Neuronal stem cell (in vitro differentiated cells): ENCODE data around the gene WDR35.
"Not testable (repeated sequence)": the region's sequence is repeated elsewhere in the genome, so short reads cannot be mapped to it uniquely, and the experiment has no call there.

Source experiments
- DNase-seq: peaks from one replicate; pipeline ENCODE4 v3.0.0-alpha.2; 2013; ENCODE audit warnings: low spot score
- H2AFZ ChIP-seq: one replicate; pipeline ENCODE4 v1.6.1; 2013; ENCODE audit warnings: mild to moderate bottlenecking, low read length, inconsistent platforms
- H2AK5ac ChIP-seq: 2 replicates; pipeline ENCODE4 v1.6.1; 2013; ENCODE audit warnings: low read depth, mild to moderate bottlenecking, inconsistent platforms, low read length, moderate library complexity, mixed read lengths
- H2BK120ac ChIP-seq: 2 replicates; pipeline ENCODE4 v1.6.1; 2013; ENCODE audit warnings: low read depth, mild to moderate bottlenecking, inconsistent platforms, low read length, moderate library complexity, mixed read lengths
- H2BK12ac ChIP-seq: one replicate; pipeline ENCODE4 v1.6.1; 2013; ENCODE audit warnings: low read length, inconsistent platforms
- H2BK15ac ChIP-seq: 2 replicates; pipeline ENCODE4 v1.6.1; 2013; ENCODE audit warnings: mild to moderate bottlenecking, low read length, inconsistent platforms, mixed read lengths
- H2BK5ac ChIP-seq: one replicate; pipeline ENCODE4 v1.6.1; 2013; ENCODE audit warnings: inconsistent platforms, mild to moderate bottlenecking, low read length, moderate library complexity
- H3K14ac ChIP-seq: one replicate; pipeline ENCODE4 v1.6.1; 2013; ENCODE audit warnings: low read length, inconsistent platforms
- H3K18ac ChIP-seq: 2 replicates; pipeline ENCODE4 v1.6.1; 2013; ENCODE audit warnings: low read length, inconsistent platforms
- H3K23ac ChIP-seq: 2 replicates; pipeline ENCODE4 v1.6.1; 2013; ENCODE audit warnings: low read depth, mild to moderate bottlenecking, mixed read lengths, low read length, inconsistent platforms; ENCODE audit not compliant: poor library complexity
- H3K27ac ChIP-seq: replicated peaks from 3 replicates; pipeline ENCODE4 v1.5.1; 2013; ENCODE audit warnings: low read length, inconsistent platforms
- H3K27me3 ChIP-seq, 3 experiments: 2 replicates each; pipeline ENCODE4 v1.6.1; 2013; ENCODE audit warnings: low read length in 3 of 3, mild to moderate bottlenecking in 2 of 3, inconsistent platforms in 1 of 3, low read depth in 1 of 3, mixed read lengths in 1 of 3, moderate library complexity in 1 of 3; ENCODE audit not compliant: control insufficient read depth in 3 of 3, insufficient read depth in 3 of 3
- H3K36me3 ChIP-seq, 2 donors: replicated peaks in 1 of 2; 2 replicates each; pipeline ENCODE4 v1.6.1; 2013; ENCODE audit warnings: low read length in 2 of 2; ENCODE audit not compliant: control insufficient read depth in 2 of 2, insufficient read depth in 2 of 2
- H3K4ac ChIP-seq: 2 replicates; pipeline ENCODE4 v1.6.1; 2013; ENCODE audit warnings: inconsistent platforms, mild to moderate bottlenecking, low read length, moderate library complexity
- H3K4me1 ChIP-seq, 2 donors: 1 replicate in 1 of 2; 2 replicates in 1 of 2; pipeline ENCODE4 v1.6.1; 2013; ENCODE audit warnings: low read length in 2 of 2, low read depth in 1 of 2; ENCODE audit not compliant: control insufficient read depth in 2 of 2, insufficient read depth in 1 of 2
- H3K4me2 ChIP-seq: one replicate; pipeline ENCODE4 v1.6.1; 2013; ENCODE audit warnings: mild to moderate bottlenecking, low read length, inconsistent platforms; ENCODE audit not compliant: insufficient read depth, poor library complexity, severe bottlenecking
- H3K4me3 ChIP-seq, 2 donors: 2 replicates each; pipeline ENCODE4 v1.5.1; 2013; ENCODE audit warnings: low read length in 2 of 2, mild to moderate bottlenecking in 2 of 2, inconsistent platforms in 1 of 2, moderate library complexity in 1 of 2
- H3K79me1 ChIP-seq: one replicate; pipeline ENCODE4 v1.6.1; 2013; ENCODE audit warnings: low read depth, mild to moderate bottlenecking, inconsistent platforms, low read length, moderate library complexity
- H3K9ac ChIP-seq: one replicate; pipeline ENCODE4 v1.6.1; 2013; ENCODE audit warnings: mild to moderate bottlenecking, low read depth, low read length, inconsistent platforms; ENCODE audit not compliant: poor library complexity
- H3K9me3 ChIP-seq, 2 donors: replicated peaks in 1 of 2; 2 replicates each; pipeline versions ENCODE3 to v1.6.1; 2013; ENCODE audit warnings: low read length in 2 of 2, mild to moderate bottlenecking in 2 of 2, inconsistent platforms in 1 of 2, low read depth in 1 of 2, mixed read lengths in 1 of 2, moderate library complexity in 1 of 2; ENCODE audit not compliant: control insufficient read depth in 2 of 2, insufficient read depth in 1 of 2
- H4K8ac ChIP-seq: one replicate; pipeline ENCODE4 v1.6.1; 2013; ENCODE audit warnings: low read depth, mild to moderate bottlenecking, inconsistent platforms, low read length, moderate library complexity
- H4K91ac ChIP-seq: one replicate; pipeline ENCODE4 v1.6.1; 2013; ENCODE audit warnings: low read length, low read depth, mild to moderate bottlenecking, inconsistent platforms; ENCODE audit not compliant: poor library complexity
- WGBS, 2 donors: extraction: QIAGEN DNeasy Blood & Tissue Kit; methylation state at CpG; one replicate each; pipeline ENCODE4 v1.1.7; 2013; ENCODE audit warnings: missing lambda C conversion rate in 2 of 2, mixed read lengths in 1 of 2; ENCODE audit not compliant: insufficient read length in 2 of 2, insufficient replicate concordance in 1 of 2; ENCODE audit errors: extremely low coverage in 2 of 2; 5-methylcytosine and 5-hydroxymethylcytosine counted together

Gene WDR35

DNA sequence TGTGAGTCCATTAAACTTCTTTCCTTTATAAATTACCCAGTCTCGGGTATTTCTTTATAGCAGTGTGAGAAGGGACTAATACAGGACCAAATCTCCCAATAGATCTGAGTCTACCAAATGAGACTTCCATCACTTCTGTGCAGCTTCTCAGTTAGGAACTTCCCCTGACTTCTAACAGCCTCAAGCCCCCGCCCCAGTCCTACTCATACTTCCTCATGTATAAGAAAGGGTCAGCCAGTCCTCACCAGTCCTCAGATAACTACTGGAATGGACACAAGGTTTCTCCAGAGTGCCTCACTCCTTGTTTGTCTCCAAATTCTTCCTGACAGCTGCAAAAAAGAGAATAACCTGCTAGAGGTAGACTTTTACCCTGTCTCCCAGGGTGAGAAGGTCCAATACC, 107.6 kb downstream of the WDR35 start:
- no peak overlapping the region for H2AFZ ChIP-seq
- no peak overlapping the region for H3K9ac ChIP-seq
- no peak overlapping the region for H2BK5ac ChIP-seq
- no peaks in the 10 kb centered on the region for H3K27me3 ChIP-seq
- H3K4me2 ChIP-seq: no peak overlapping the region
- H3K27ac ChIP-seq: no peak overlapping the region
- H3K4ac ChIP-seq: no peak overlapping the region
- H3K4me3 ChIP-seq: no peak overlapping the region
- H2AK5ac ChIP-seq: no peak overlapping the region
- no peak overlapping the region for H3K23ac ChIP-seq
- H4K91ac ChIP-seq: no peak overlapping the region
- no peaks in the 10 kb centered on the region for H3K9me3 ChIP-seq
- H3K79me1 ChIP-seq: no peaks in the 10 kb centered on the region
- no peak overlapping the region for H3K18ac ChIP-seq
- H3K14ac ChIP-seq: no peak overlapping the region
- H3K4me1 ChIP-seq: no peaks in the 10 kb centered on the region
- no peak overlapping the region for H2BK120ac ChIP-seq
- H3K36me3 ChIP-seq: no peaks in the 10 kb centered on the region
- no CpG with 5 or more reads among the region's 2 CpGs for WGBS, 2 donors
- no peak overlapping the region for H2BK15ac ChIP-seq
- no peak overlapping the region for H2BK12ac ChIP-seq
- no peak overlapping the region for H4K8ac ChIP-seq
- DNase-seq: no peak

DNA sequence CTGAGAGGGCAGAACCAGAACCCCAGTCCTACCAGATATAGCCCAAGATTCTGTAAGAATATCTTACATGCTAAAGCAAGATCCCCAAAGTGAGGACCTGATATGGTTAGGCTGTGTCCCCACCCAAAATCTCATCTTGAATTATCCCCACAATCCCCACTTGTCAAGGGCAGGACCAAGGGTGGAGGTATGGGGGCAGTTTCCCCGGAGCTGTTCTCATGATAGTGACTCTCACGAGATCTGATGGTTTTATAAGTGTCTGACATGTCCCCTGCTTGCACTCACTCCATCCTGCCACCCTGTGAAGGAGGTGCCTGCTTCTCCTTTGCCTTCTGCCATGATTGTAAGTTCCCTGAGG, 108.0 kb downstream of the WDR35 start:
- Histone ChIP-seq H3K4me1 (no peaks in the 10 kb centered on the region), H3K23ac (no peak overlapping the region), H2AFZ (no peak overlapping the region), H3K36me3 (no peaks in the 10 kb centered on the region), H4K8ac (no peak overlapping the region), H3K9me3 (no peaks in the 10 kb centered on the region), H2BK12ac (no peak overlapping the region), H2BK5ac (no peak overlapping the region), H3K18ac (no peak overlapping the region), H3K27ac (no peak overlapping the region), H3K14ac (no peak overlapping the region), H2AK5ac (no peak overlapping the region), H3K4ac (no peak overlapping the region), H3K4me2 (no peak overlapping the region), H2BK120ac (no peak overlapping the region), H3K79me1 (no peaks in the 10 kb centered on the region), H3K27me3 (no peaks in the 10 kb centered on the region), H2BK15ac (no peak overlapping the region), H4K91ac (no peak overlapping the region), H3K4me3 (no peak overlapping the region), H3K9ac (no peak overlapping the region)
- DNase-seq: no peak
- no CpG with 5 or more reads among the region's 2 CpGs for WGBS, 2 donors

DNA sequence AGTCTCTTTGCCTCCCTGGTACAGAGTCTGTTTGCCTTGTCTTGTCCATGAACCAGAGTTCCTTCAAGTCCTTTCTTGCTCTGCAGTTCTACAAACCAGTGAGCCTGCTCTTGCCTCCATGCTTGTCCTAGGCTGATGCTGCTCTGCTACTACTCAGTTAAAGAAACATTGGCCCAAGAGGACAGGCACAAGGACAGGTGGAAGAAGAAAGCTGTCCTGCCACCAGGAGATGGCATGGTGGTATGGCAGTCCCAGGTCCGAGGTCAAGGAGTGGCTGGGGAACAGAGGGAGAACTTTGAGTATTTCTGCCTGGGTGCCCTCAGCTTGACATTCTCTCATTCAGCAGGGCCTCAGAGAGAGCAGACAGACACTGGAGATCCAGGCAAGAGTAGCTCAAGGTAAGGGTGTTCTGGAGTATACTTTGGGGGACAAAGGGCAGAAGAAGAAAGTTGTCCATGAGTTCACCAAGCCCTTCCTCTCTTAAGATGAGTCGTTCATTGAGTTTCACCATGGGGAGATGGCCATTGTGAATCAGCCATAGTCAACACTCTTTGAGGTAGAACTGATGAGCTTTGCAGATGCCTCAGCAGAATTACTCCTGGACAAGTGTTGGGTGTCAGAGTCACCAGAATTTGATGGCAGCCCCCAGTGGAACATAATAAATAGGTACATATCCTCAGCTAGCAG, 108.5 kb downstream of the WDR35 start:
- Histone ChIP-seq H3K79me1 (no peaks in the 10 kb centered on the region), H2BK5ac (no peak overlapping the region), H2AFZ (no peak overlapping the region), H2BK120ac (no peak overlapping the region), H4K8ac (no peak overlapping the region), H3K23ac (no peak overlapping the region), H3K4me3 (no peak overlapping the region), H3K9me3 (no peaks in the 10 kb centered on the region), H2BK12ac (no peak overlapping the region), H3K14ac (no peak overlapping the region), H3K18ac (no peak overlapping the region), H4K91ac (no peak overlapping the region), H3K4me1 (no peaks in the 10 kb centered on the region), H3K4me2 (no peak overlapping the region), H3K9ac (no peak overlapping the region), H3K27me3 (no peaks in the 10 kb centered on the region), H2AK5ac (no peak overlapping the region), H2BK15ac (no peak overlapping the region), H3K36me3 (no peaks in the 10 kb centered on the region), H3K27ac (no peak overlapping the region), H3K4ac (no peak overlapping the region)
- no CpG with 5 or more reads among the region's 2 CpGs for WGBS, 2 donors
- DNase-seq: no peak

DNA sequence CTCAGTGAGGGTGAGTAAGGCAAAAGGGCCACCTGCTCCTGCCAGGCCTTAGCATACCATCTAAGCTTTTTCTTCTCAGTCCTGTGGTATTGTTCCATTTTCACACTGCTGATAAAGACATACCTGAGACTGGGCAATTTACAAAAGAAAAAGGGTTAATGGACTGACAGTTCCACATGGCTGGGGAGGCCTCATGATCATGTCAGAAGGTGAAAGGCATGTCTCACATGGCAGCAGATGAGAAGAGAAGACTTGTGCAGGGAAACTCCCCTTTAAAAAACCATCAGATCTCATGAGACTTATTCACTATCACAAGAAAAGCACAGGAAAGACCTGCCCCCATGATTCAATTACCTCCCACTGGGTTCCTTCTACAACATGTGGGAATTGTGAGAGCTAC, 109.7 kb downstream of the WDR35 start:
- H3K27me3 ChIP-seq, H3K27ac ChIP-seq, H2BK12ac ChIP-seq, H3K36me3 ChIP-seq, H3K18ac ChIP-seq, H2AFZ ChIP-seq, H3K14ac ChIP-seq, H3K4me2 ChIP-seq, H3K4me1 ChIP-seq, H4K91ac ChIP-seq, DNase-seq, H3K4me3 ChIP-seq, H2AK5ac ChIP-seq, H2BK5ac ChIP-seq, H3K23ac ChIP-seq, H2BK15ac ChIP-seq, H3K4ac ChIP-seq, H3K79me1 ChIP-seq, H4K8ac ChIP-seq, H3K9me3 ChIP-seq, H2BK120ac ChIP-seq: not testable (repeated sequence)
- H3K9ac ChIP-seq: peak overlapping the region; percentile 38
